ENCODE measurements around the gene IGF2BP1.

DNA sequence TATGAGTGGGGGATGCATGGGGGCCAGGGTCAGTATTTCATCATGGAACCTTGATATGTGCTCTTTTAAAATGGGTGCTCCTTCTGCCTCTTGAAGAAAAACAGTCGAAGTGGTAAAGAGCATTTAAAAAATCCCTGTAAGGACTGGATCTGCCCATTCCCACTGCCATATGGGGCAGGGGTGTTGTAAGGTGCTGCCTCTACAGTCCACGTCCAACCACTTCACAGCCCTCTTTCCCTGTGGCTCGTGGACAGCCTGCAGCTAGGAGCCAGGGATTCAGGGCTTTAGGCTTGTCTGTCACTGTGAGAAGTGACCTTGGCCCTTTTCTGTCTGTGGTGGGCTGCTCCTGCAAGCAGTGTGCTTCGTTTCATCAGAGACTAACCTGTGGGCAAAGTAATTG lies 44.3 kb downstream of the IGF2BP1 start:
- no peak for TF ChIP-seq CTCF (conservative IDR thresholded peaks at IDR 0.05 in 1 of 2, IDR thresholded peaks at IDR 0.05 in 1 of 2; ENCODE audit: low read depth in 1 of 2, low read length in 2 of 2)
- TF ChIP-seq EZH2 (IDR thresholded peaks at IDR 0.05; ENCODE audit: low read length, missing control alignments): no peak
